Gastroesophageal sphincter (tissue), 4 donors: ENCODE data around the gene SEC24A. TPM values are rescaled to one million over a fixed set of nuclear protein-coding genes. Genes with fewer than 3 reads are reported as not detected.
"Not testable (repeated sequence)": the region's sequence is repeated elsewhere in the genome, so short reads cannot be mapped to it uniquely, and the experiment has no call there.

Source experiments
- ATAC-seq: fragments of 150-250 bp; one replicate; pipeline ENCODE4 v1.9.1; 2016; ENCODE audit warnings: mild to moderate bottlenecking, moderate library complexity
- H3K27ac ChIP-seq, 4 donors: fragments of 200-600 bp; sonication (generic) in 3 of 4; 1 replicate in 3 of 4; 2 replicates in 1 of 4; pipeline ENCODE4 v1.5.1; 2016 to 2019
- H3K27me3 ChIP-seq: fragments of 200-600 bp; sonication (generic); one replicate; pipeline ENCODE4 v1.5.1; 2019
- H3K36me3 ChIP-seq, 2 donors: fragments of 200-600 bp; sonication (generic); one replicate each; pipeline ENCODE4 v1.5.1; 2019; ENCODE audit warnings: control low read depth in 1 of 2
- H3K4me1 ChIP-seq, 3 donors: fragments of 200-600 bp; sonication (generic); 1 replicate in 2 of 3; 2 replicates in 1 of 3; pipeline ENCODE4 v1.5.1; 2016 to 2019; ENCODE audit warnings: control low read depth in 2 of 3
- H3K4me3 ChIP-seq, 2 donors: fragments of 200-600 bp; sonication (generic); one replicate each; pipeline ENCODE4 v1.5.1; 2019; ENCODE audit warnings: mild to moderate bottlenecking in 1 of 2, moderate library complexity in 1 of 2
- H3K9me3 ChIP-seq, 3 donors: fragments of 200-600 bp; sonication (generic); one replicate each; pipeline ENCODE4 v1.5.1; 2017 to 2019; ENCODE audit warnings: control low read depth in 2 of 3
- CTCF ChIP-seq, 4 experiments: fragments of 200-600 bp in 2 of 4; fragments of 450-650 bp in 2 of 4; sonication (generic) in 1 of 4; IDR thresholded peaks; one replicate each; pipeline ENCODE4 v1.5.1; 2017 to 2019; ENCODE audit warnings: antibody characterized with exemption in 4 of 4, mild to moderate bottlenecking in 2 of 4, moderate library complexity in 2 of 4
- EP300 ChIP-seq: sonication (generic); formaldehyde crosslinking; IDR thresholded peaks from one replicate; pipeline ENCODE4 v1.6.1; 2017; ENCODE audit warnings: antibody characterized with exemption, mild to moderate bottlenecking
- POLR2A ChIP-seq, 2 donors: fragments of 450-650 bp; IDR thresholded peaks; one replicate each; pipeline ENCODE4 v1.6.1; 2017; ENCODE audit warnings: antibody characterized with exemption in 2 of 2, mild to moderate bottlenecking in 2 of 2, moderate library complexity in 1 of 2
- POLR2AphosphoS5 ChIP-seq: sonication (generic); formaldehyde crosslinking; IDR thresholded peaks from one replicate; pipeline ENCODE4 v1.6.1; 2017; ENCODE audit warnings: antibody characterized with exemption
- WGBS, 2 donors: methylation state at CpG; one replicate each; pipeline ENCODE4 v1.1.5; 2018; ENCODE audit warnings: low coverage in 1 of 2; 5-methylcytosine and 5-hydroxymethylcytosine counted together
- total RNA-seq, 4 donors: library from RNA; depleted of rRNA; stranded (reverse); fragments of >200 nt; gene quantifications; one replicate each; pipeline ENCODE4 v1.1.0, GENCODE V29; 2016

SEC24A gene
- total RNA-seq, 4 donors from 2014 or later, result 13.0 to 18.3 (median 14.7) TPM

GRCh38 chr5:134714120-134714519 lies 65.5 kb downstream of the SEC24A start:
- WGBS, 2 donors, result 70 to 100% methylated on average over 1 to 5 of the region's 5 CpGs
- ATAC-seq, result no peak
- Histone ChIP-seq H3K36me3 (peaks cover 0 to 99% of the 10 kb centered on the region in 2 donors), H3K9me3 (no peaks in the 10 kb centered on the region), H3K27me3 (no peaks in the 10 kb centered on the region), H3K27ac (no peak overlapping the region), H3K4me3 (no peak overlapping the region), H3K4me1 (no peaks in the 10 kb centered on the region)
- TF ChIP-seq CTCF (IDR thresholded peaks at IDR 0.05) (no peak), POLR2AphosphoS5 (no peak), POLR2A (IDR thresholded peaks at IDR 0.05) (no peak), EP300 (no peak)

- H3K27ac ChIP-seq, result no peak overlapping the region
- H3K36me3 ChIP-seq, result peaks cover 0 to 99% of the 10 kb centered on the region in 2 donors
- no peaks in the 10 kb centered on the region for H3K4me1 ChIP-seq
- TF ChIP-seq POLR2AphosphoS5, result no peak
- no peak for TF ChIP-seq POLR2A (IDR thresholded peaks at IDR 0.05)
- no peak for TF ChIP-seq EP300
- no peak for TF ChIP-seq CTCF (IDR thresholded peaks at IDR 0.05)
- WGBS, 2 donors, result 84 to 97% methylated on average over 3 of the region's 3 CpGs
- no peak for ATAC-seq
- H3K27me3 ChIP-seq, result no peaks in the 10 kb centered on the region
- H3K4me3 ChIP-seq, result no peak overlapping the region
- no peaks in the 10 kb centered on the region for H3K9me3 ChIP-seq
These were observed 66.0 kb downstream of the SEC24A start for GRCh38 chr5:134714541-134714940.

GRCh38 chr5:134715466-134715865 lies 66.9 kb downstream of the SEC24A start:
- H3K36me3 ChIP-seq, result peaks cover 0 to 99% of the 10 kb centered on the region in 2 donors
- not testable (repeated sequence) for ATAC-seq
- 77 to 92% methylated on average over 2 to 4 of the region's 4 CpGs for WGBS, 2 donors

GRCh38 chr5:134724872-134725271 lies 76.3 kb downstream of the SEC24A start:
- Histone ChIP-seq H3K4me3 (no peak overlapping the region), H3K4me1 (no peaks in the 10 kb centered on the region), H3K9me3 (no peaks in the 10 kb centered on the region), H3K27ac (no peak overlapping the region), H3K27me3 (no peaks in the 10 kb centered on the region), H3K36me3 (peaks cover 0 to 57% of the 10 kb centered on the region in 2 donors)
- TF ChIP-seq EP300 (no peak), POLR2A (IDR thresholded peaks at IDR 0.05) (no peak), CTCF (IDR thresholded peaks at IDR 0.05) (no peak), POLR2AphosphoS5 (no peak)
- 81 to 88% methylated on average over 1 of the region's 1 CpG for WGBS, 2 donors
- no peak for ATAC-seq

More at GRCh38 chr5:134715466-134715865, 66.9 kb downstream of the SEC24A start:
- H3K27ac ChIP-seq, H3K4me1 ChIP-seq, H3K9me3 ChIP-seq, H3K4me3 ChIP-seq, H3K27me3 ChIP-seq: not testable (repeated sequence)

- no peak overlapping the region for H3K27ac ChIP-seq
- peaks cover 0 to 8% (median 0%) of the 10 kb centered on the region in 3 donors for H3K4me1 ChIP-seq
- ATAC-seq, result no peak
- H3K27me3 ChIP-seq, result no peaks in the 10 kb centered on the region
- H3K36me3 ChIP-seq, result no peaks in the 10 kb centered on the region
- 50 to 57% methylated on average over 2 to 3 of the region's 3 CpGs for WGBS, 2 donors
- H3K4me3 ChIP-seq, result no peak overlapping the region
- H3K9me3 ChIP-seq, result no peaks in the 10 kb centered on the region
- TF ChIP-seq CTCF (IDR thresholded peaks at IDR 0.05), result no peak
- TF ChIP-seq EP300, result no peak
- no peak for TF ChIP-seq POLR2A (IDR thresholded peaks at IDR 0.05)
- no peak for TF ChIP-seq POLR2AphosphoS5
These were observed 84.2 kb downstream of the SEC24A start for GRCh38 chr5:134732819-134733218.
